Activated CD4-positive, CD25-positive, alpha-beta regulatory T cell (primary cell): ENCODE data around the gene OBSCN.

Experiments
- DNase-seq, 4 experiments: peaks; one replicate each; lab custom pipeline; 2025; lab: John Stamatoyannopoulos, UW

Gene OBSCN

DNA sequence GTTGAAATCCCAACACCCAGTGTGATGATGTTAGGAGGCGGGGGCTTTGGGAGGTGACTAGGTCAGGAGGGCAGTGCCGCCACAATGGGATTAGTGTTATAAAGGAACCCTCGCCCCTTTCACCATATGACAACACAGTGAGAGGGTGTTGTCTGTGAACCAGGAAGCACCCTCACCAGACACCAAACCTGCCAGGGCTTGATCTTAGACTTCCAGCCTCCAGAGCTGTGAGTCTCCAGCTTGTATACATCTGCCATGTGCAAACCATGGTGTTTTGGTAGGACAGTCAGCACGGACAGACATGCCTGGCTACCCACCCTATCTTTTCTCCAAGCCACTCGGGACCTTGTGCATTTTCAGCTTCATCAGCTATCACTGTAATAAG, 194.8 kb downstream of the OBSCN start:
- no peak for DNase-seq

DNA sequence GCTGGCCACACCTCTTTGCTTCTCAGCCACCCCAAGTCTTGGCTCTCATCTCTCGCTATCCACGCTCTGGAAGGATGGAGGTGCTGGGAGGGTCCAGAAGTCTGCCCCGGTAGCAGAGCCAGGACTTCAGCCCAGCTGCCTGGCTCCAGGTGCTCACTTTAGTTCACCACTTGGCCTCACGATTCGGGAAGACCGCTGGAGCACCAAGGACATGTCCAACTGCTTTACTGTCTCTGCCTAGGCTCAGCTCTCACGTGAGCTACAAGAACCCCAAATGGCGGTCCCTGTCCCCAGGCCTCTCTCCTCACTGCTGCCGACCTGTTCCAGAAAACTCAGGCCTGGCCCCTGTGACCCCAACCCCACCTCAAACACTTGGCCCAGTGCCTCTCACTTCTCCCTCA, 195.4 kb downstream of the OBSCN start:
- no peak for DNase-seq

DNA sequence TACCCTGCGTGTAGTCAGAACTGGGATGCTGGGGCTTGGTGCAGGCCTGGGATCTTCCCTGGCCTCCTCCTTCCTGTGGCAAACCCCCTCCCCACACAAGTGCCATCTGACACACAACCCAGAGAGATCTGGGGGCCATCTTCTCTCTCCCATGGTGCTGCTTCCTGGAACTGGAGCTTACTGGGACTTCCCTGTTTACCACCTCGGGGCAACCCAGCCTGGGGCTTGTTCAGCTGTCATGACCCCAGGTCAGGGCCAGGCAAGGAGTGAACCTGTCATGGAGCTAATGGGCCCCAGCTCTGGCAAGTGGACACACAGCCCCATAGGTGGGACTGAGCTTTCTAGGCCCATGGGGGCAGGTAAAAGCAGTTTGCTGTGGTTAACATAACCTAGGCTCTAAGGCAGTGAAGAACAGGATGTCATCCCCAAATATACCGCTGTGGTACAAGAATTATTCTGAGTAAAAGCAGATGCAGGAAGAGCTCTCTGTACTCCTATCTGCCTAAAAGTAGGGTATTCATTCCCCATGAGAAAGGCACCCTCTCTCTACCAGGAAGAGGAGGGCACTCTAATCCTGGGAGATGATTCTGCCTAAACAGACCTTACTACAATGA, 196.4 kb downstream of the OBSCN start:
- DNase-seq = no peak

DNA sequence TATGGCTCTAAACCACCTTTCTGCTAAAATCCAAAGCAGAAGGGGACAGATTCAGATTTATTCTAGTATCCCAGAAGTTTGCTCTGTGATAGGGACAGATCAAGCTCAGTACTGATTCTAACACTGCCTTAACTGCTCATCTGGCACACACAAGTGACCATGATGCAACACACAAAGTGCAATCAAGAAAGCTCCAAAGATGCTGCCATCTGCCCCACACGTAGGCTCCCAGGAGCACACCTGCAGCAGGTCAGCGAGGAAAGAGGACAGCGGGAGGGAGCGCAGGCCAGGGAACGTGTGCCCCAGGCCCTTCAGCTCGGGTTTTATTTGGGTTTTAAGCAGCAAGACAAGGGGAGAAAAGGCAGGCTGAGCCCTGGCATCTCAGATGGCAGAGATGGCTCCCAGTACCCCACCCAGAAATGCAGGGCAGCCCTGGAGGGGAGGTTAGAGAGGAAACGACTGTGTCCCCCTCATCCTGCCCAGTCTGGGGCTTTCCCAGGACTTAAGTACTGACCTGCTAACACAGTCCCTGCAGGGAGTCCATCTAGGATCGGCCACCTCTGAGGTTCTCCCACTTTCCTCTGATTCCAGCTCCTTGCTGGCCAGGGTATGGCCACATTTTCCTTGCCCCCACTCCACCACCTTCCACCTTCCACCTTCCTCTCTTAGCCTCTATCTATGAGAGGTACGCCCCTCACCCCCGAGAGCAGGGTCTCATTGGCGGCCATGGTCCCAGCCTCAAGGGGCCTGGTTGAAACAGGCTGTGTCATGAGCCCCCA, 197.5 kb downstream of the OBSCN start:
- DNase-seq = no peak

DNA sequence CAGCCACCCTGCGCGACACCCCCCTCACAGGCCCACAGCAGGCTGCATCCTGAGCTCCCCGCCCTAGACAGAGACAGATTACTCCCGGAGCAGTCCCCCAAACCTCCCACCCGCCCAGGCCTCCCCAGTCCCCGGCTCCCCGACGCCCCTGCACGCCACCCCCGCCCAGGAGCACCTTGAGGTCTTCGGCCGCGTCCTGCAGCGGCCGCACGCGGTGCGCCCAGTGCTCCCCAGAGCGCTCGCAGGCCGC, 198.1 kb downstream of the OBSCN start:
- DNase-seq = no peak

DNA sequence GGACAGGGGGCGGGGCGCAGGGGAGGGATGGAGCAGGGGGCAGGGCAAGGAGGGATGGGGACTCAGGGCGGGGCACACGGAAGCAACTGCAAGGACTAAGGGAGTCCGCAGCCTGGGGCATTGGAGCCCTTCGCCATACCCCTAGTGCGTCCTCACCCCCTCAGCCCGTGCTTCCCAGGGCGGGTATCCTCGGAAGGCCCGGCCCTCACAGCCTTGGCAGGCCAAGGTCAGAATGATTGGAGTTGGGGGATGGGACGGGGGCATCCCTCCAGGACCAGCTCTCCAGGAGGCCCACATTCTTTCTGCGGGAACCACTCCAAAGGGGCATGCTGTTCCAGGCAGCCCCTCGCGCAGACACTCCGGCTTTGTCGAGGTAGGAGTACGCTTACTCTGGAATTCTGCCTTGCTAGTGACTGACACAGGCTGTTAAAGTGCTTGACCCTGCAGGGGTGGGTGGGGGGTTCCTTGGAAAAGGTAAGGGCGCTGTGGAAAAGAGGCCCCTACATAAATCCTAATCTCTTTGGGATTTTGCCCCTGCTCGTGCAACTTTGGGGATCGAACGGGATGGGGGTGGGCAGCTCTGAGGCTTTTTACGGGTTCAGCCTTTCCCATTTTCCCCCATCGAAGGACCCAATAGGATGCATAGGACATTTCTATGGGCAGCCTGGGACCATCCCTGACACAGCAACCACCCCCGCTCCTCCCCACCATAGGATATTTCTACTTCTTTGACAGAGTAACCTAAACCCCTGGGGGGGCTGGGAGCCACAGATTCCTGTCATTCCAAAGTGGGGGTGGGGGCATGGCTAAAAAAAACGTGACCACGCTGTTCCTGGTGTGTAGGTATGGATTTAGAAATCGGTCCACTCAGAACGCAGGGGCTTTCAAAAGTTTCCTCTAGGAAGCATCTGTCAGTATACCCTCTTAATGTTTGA, 199.5 kb downstream of the OBSCN start:
- DNase-seq = no peak

DNA sequence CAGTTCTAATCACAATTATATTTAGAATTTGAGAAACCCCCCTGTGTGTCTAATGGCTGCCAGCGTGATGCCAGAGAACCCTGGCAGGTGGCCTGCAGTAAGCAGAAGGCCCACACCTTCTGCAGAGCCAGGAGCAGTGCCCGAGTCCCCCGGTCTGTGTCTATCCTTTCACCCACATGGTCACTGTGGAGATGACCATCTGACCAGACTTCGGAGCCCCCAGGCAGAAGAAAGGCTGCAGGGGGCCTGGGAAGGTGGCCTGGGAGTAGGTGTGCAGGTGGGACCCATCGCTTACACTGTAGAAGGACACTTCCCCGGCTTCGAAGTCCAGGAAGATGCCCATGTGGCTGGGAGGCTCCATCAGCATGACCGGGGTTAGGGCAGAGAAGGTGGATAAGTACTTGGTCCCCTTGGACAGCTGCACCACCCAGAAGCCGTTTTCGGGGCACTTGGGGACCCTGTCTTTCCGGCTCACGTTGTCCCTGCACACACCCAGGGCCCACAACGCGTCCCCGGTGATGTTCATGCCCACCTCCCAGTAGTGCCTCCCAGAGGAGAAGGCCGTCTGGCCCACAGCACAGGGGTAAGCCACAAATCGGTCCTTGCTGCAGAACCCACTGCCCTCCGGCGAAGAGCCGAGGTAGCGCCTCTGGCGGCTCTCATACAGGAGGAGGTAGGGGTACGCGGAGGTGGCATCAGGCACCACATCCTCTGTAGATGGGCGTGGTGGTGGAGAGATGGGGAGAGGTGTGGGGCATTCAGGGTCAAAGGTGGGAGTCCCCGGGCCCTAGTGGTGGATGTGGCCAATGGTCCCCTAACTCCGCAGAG, 200.4 kb downstream of the OBSCN start:
- no peak for DNase-seq

DNA sequence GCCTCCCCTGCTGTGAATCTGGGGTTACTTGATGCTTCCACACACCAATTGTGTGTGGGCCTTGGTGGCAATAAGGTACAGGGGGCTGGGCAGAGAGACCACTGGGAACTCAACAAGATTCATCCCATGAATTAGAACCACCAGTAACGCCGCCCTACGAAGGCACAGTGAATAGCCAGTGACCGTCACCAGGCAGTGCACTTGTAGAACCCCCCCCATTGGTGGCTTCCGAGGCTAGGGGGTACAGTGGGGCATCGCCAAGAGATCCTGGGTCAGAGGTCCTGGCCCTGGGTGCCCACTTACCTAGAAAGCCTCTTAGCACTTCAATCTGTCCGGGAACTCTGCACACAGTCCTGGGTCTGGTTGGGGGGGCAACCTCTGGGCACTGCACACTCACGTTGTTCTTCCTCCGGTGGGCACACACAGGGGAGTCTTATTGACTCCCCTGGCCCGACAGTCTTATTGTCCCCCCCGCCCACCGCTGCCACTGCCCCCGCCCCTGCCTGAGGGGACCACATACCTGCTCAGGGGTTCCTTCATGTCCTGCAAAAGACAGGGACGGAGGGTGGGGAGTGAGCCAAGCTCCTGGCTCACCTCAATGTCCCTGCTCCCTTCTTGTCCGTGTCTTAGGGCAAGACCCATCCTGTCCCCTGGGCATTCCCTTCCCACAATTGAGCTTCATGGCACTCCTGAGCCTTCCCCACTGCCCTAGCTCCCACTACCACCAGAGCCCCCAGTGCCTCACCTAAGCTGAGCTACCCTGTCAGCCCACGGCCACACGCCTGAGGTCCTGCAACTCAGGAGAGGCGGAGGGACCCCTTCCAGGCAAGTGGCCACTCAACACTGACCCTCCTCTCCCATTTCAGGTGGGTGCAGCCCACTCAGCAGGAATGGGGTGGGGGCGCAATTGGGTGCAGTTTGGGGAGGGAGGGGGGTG, 201.3 kb downstream of the OBSCN start:
- DNase-seq = no peak

DNA sequence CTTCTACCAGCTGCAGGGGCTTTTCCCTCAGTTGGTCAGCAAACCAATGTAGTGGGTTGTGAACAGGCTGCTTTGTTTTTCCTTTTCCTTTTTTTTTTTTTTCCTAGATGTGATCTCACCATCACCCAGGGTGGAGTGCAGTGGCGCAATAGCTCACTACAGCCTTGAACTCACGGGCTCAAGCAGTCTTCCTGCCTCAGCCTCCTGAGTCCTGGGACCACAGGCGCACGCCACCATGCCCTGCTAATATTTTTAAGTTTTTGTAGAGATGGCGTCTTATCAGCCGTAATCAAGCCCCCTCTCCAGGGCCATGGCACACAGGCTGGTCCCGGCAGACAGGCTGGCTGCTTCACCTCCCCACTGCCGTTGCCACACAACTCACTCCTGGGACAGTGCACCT, 202.2 kb downstream of the OBSCN start:
- no peak for DNase-seq

DNA sequence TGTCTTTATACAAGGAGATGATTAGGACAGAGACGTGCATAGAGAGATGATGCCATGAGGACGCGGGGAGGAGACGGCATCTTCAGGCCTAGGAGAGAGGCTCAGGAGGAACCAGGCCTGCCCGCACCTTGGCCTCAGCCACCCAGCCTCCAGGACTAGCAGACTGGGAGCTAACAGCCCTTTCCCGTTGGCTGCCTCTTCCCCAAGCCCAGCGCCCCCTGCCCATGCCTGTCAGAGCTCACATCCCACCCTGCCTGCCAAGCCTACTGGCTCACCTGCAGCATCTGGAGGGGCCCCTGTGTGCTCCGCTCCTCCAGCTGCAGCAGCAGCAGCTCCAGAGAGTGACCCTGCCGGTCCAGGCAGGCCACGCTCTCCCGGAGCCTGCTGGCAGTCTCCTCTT, 202.8 kb downstream of the OBSCN start:
- DNase-seq = no peak

DNA sequence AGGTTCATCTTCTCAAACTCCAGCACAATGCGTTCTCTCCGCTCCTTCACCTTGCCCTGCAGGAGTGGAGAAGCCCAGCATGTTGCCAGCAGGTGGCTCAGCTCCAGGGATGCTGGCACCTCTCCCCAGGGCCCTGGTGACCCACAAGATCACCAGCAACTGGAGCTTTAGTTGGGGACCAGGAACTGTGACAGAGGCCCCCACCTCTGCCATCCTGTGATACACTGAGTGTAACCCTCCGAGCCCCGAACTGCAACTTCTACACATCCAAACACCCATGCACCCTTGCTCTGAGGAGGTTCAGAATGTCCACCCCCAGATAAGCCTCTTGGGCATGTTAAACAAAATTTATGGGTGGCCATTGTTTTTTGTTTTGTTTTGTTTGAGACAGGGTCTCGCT, 203.3 kb downstream of the OBSCN start:
- DNase-seq = no peak

DNA sequence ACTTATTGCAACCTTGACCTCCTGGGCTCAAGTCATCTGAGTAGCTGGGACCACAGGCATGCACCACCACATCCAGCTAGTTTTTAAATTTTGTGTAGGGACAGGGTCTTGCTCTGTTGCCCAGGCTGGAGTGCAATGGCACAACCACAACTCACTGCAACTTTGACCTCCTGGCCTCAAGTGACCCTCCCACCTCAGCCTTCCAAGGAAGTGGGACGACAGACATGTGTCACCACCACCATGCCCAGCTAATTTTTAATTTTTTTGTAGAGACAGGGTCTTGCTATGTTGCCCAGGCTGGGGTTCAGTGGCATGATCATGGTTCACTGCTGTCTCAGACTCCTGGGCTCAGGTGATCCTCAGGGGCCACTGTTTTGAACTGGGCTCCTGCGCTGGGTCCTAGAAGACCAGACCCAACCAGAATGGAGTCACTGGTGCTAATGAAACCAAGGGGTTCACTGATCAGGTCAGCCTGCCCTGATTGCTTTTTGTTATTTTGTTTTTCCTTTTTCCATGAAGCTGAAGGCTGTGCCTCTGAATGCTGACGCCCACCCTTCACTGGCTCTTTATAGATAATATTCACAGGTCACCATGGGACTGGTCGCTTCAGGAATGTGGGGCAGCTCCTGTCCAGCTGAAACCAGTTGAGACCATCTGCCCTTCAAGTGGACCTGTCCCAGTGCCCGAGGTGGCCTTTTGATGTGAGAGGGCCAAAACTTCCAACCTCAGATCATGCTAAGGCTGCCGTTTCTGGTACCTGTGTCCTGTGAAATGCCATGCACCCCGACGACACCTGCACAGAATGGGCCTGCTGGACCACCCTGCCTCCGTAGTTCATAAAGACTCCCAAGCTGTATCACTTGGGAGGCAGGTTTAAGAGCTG, 203.9 kb downstream of the OBSCN start:
- DNase-seq = no peak

DNA sequence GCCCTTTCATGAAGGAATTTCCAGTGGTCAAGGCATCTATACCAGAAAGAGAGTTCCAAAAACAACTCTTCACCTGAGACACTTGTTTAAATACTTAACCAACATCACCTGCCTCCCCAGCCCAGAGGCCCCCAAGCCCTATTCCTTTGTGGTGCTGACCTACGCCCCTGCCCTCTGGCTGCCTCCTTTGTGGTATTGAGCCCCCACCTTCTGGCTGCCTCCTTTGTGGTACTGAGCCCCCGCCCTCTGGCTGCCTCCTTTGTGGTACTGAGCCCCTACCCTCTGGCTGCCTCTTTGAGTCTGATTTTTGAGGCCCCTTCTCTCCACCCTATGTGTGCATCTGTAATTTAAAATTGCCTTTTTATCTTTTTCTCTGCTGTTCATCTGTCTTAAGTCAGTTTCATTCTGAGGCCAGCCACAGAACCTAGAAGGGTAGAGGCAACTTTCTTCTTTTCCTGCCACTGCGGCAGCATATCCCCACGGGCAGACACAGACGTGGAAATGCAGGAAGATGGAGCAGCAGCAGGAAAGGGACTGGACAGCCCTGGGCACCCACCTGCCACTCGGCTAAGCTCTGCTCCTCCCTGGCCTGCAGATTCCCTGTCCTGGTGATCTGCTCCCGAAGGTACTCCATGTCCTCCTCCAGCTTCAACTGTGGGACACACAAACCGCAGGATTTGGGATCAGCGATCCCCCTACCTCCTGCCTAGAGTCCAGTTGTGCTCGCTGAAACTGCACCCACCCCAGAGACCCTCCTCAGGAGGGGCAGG, 205.6 kb downstream of the OBSCN start:
- DNase-seq = no peak

DNA sequence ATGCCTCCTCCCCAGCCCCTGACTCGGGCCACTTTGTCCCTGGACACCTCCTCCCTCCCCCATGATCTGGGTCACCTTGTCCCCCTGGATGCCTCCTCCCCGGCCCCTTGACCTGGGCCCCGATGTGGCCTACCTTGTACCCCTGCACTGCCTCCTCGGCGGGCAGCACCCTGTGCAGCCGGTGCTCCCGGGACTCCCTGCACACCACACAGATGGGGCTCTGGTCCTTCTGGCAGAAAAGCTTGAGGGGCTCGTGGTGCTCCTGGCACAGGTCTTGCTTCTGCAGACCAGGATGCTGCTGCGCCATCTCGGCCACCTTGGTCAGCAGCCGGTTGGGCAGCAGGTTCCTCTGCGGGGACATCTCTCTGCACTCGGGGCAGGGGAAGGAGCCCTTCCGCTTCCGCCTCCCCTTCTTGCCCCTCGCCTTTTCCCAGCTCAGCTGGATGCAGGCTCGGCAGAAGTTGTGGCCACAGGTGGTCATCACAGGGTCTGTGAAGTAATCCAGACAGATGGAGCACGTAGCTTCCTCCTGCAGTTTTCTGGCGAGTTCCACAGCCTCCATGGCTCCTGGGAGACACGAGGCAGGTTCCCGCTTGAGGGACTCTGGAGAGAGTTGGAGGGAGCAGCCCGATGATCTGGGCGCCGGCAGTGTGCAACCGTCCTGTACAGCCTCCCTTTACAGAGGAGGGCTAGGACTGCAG, 206.8 kb downstream of the OBSCN start:
- DNase-seq = no peak

DNA sequence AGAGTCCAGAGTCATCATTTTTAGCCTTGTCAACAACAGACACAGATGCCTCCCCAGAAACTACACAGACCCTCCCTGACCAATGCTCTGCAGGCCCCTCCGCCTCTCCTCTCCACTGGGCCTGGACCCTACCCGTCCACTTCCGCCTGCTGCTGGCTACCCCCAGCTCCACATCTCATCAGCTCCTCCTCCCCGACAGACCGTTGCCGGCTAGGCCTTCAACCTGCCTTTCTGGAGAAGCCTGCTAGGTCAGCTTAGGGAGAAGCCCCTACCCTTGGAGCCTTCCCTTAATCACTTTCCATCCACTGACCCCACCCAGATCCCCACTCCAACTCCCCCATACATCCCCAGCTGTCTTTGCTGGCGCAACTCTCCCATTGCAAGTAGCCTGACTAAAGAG, 207.4 kb downstream of the OBSCN start:
- no peak for DNase-seq

DNA sequence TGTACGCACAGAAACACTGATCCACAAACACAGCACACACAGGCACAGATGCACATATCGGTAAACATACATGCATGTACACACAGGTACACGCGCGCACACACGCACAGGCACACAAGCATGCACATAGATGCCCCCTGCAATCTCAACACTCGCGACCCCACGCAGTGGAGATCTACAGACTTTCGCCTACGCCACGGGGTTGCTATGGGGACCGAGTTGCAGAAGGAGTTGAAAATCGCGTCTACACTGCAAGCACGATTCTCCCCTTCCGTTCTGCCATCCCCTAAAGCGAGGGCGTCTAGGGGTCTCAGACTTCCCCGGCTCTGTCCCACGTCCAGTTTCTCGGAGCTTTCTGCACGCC, 208.0 kb downstream of the OBSCN start:
- DNase-seq = no peak

DNA sequence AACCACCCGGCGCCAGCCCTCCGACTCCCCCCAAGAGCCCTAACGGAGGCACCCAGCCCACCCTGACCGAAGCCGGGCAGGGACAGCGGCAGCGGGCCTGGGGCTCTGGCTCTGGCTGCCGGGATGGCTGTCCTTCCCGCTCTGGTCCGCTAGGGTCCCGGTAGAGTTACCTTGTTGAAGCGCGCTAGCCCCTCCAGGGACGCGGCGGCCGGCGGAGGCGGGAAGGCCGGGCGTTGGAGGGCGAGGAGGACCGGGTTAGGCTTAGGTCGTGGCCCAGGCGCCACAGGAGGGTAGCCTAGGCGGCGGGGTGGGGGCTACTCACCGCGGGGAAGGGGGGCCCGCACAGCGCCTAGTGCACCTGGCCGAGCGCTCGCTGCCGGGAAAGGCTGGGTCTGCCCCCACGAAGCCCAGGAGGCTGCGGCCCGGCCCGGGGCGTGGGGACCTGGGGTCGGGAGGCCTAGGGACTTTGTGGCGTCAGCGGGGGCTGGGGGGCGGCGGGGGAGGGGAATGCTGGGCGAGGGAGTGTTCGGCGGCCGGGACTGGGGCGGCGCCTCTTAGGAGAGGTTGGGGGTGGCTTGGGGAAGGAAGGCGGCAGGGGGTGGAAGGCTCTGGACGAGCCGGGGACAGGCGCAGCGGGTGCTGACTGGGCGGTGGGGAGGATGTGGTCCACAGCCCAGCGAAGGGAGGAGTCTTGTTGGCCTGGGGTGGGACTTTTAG, 208.5 kb downstream of the OBSCN start, which contains the start of gene TRIM17:
TRIM17 (minus strand) TSS at position 645 of the 717 bp plus-strand sequence. CDS start 1,789 bp downstream, outside the sequence.
- no peak for DNase-seq

DNA sequence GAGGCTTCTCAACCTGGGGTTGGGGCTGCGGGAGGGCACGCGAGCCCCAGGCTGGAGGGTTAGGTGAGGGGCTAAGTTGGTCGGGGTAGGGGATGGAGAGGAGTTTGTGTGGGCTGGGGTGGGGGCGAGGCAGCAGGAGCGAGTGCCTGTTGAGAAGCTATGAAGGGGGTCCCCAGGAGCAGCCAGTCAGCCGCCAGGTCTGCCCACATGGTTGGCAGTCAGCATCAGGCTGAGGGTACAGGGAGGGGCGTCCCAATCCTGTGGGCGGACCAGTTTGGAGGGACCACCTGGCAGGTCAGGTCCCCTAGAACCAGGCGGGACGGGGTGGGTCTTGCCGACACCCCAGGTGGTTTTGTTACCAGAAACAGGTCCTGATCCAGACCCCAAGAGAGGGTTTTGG, 209.2 kb downstream of the OBSCN start:
- DNase-seq = no peak
